Measurements from ENCODE around the gene PDE4A. TPM values are rescaled to one million over a fixed set of nuclear protein-coding genes. Genes with fewer than 3 reads are reported as not detected.

Gene PDE4A
- total and polyA plus RNA-seq, 9 donors, result 1.2 to 4.0 (median 2.9) TPM

- peaks cover 4% of the 10 kb centered on the region for H3K9me3 ChIP-seq (replicated peaks; ENCODE audit: control insufficient read depth, low read depth, low read length)
- 2% methylated on average over 64 of the region's 67 CpGs for WGBS (ENCODE audit: insufficient coverage)
- peak; percentile 76 for DNase-seq
- H3K27ac ChIP-seq (ENCODE audit: low read length), result no peak overlapping the region
- peaks cover 43% of the 10 kb centered on the region for H3K4me1 ChIP-seq (ENCODE audit: control insufficient read depth, insufficient read depth, low read length)
- H3K36me3 ChIP-seq (ENCODE audit: control insufficient read depth, insufficient read depth, low read length), result no peaks in the 10 kb centered on the region
- H3K4me3 ChIP-seq (ENCODE audit: low read length), result peak overlapping the region; percentile 40
- peaks cover 64% of the 10 kb centered on the region for H3K27me3 ChIP-seq (ENCODE audit: control insufficient read depth, insufficient read depth, low read length)
Observed at GRCh38 chr19:10416380-10417257, 3.7 kb upstream of the PDE4A start.

- Histone ChIP-seq H3K4me1 (ENCODE audit: control insufficient read depth, insufficient read depth, low read length) (peaks cover 43% of the 10 kb centered on the region), H3K36me3 (ENCODE audit: control insufficient read depth, insufficient read depth, low read length) (no peaks in the 10 kb centered on the region), H3K27ac (ENCODE audit: low read length) (no peak overlapping the region), H3K4me3 (ENCODE audit: low read length) (no peak overlapping the region), H3K9me3 (replicated peaks; ENCODE audit: control insufficient read depth, low read depth, low read length) (peaks cover 4% of the 10 kb centered on the region), H3K27me3 (ENCODE audit: control insufficient read depth, insufficient read depth, low read length) (peaks cover 75% of the 10 kb centered on the region)
- no peak for DNase-seq
- WGBS (ENCODE audit: insufficient coverage), result 2% methylated on average over 16 of the region's 30 CpGs
Observed at GRCh38 chr19:10417541-10418234, 2.6 kb upstream of the PDE4A start.

GRCh38 chr19:10418235-10418484 lies 2.2 kb upstream of the PDE4A start:
- Histone ChIP-seq H3K36me3 (ENCODE audit: control insufficient read depth, insufficient read depth, low read length) (no peaks in the 10 kb centered on the region), H3K9me3 (replicated peaks; ENCODE audit: control insufficient read depth, low read depth, low read length) (peaks cover 4% of the 10 kb centered on the region), H3K27ac (ENCODE audit: low read length) (no peak overlapping the region), H3K27me3 (ENCODE audit: control insufficient read depth, insufficient read depth, low read length) (peaks cover 80% of the 10 kb centered on the region), H3K4me1 (ENCODE audit: control insufficient read depth, insufficient read depth, low read length) (peaks cover 43% of the 10 kb centered on the region), H3K4me3 (ENCODE audit: low read length) (no peak overlapping the region)
- 0% methylated on average over 2 of the region's 3 CpGs for WGBS (ENCODE audit: insufficient coverage)
- no peak for DNase-seq

- H3K36me3 ChIP-seq (ENCODE audit: control insufficient read depth, insufficient read depth, low read length), result no peaks in the 10 kb centered on the region
- no peak for DNase-seq
- peaks cover 43% of the 10 kb centered on the region for H3K4me1 ChIP-seq (ENCODE audit: control insufficient read depth, insufficient read depth, low read length)
- peaks cover 85% of the 10 kb centered on the region for H3K27me3 ChIP-seq (ENCODE audit: control insufficient read depth, insufficient read depth, low read length)
- H3K27ac ChIP-seq (ENCODE audit: low read length), result no peak overlapping the region
- no peak overlapping the region for H3K4me3 ChIP-seq (ENCODE audit: low read length)
- peaks cover 4% of the 10 kb centered on the region for H3K9me3 ChIP-seq (replicated peaks; ENCODE audit: control insufficient read depth, low read depth, low read length)
- WGBS (ENCODE audit: insufficient coverage), result 2% methylated on average over 13 of the region's 32 CpGs
Observed at GRCh38 chr19:10418485-10419199, 1.7 kb upstream of the PDE4A start.

GRCh38 chr19:10419200-10419645 lies 1.1 kb upstream of the PDE4A start:
- H3K4me3 ChIP-seq (ENCODE audit: low read length), result no peak overlapping the region
- no peaks in the 10 kb centered on the region for H3K36me3 ChIP-seq (ENCODE audit: control insufficient read depth, insufficient read depth, low read length)
- whole genome bisulfite sequencing (ENCODE audit: insufficient coverage), result 1% methylated on average over 27 of the region's 40 CpGs
- no peak overlapping the region for H3K27ac ChIP-seq (ENCODE audit: low read length)
- DNase-seq, result no peak
- H3K4me1 ChIP-seq (ENCODE audit: control insufficient read depth, insufficient read depth, low read length), result peaks cover 49% of the 10 kb centered on the region
- peaks cover 4% of the 10 kb centered on the region for H3K9me3 ChIP-seq (replicated peaks; ENCODE audit: control insufficient read depth, low read depth, low read length)
- H3K27me3 ChIP-seq (ENCODE audit: control insufficient read depth, insufficient read depth, low read length), result peaks cover 89% of the 10 kb centered on the region

DNA sequence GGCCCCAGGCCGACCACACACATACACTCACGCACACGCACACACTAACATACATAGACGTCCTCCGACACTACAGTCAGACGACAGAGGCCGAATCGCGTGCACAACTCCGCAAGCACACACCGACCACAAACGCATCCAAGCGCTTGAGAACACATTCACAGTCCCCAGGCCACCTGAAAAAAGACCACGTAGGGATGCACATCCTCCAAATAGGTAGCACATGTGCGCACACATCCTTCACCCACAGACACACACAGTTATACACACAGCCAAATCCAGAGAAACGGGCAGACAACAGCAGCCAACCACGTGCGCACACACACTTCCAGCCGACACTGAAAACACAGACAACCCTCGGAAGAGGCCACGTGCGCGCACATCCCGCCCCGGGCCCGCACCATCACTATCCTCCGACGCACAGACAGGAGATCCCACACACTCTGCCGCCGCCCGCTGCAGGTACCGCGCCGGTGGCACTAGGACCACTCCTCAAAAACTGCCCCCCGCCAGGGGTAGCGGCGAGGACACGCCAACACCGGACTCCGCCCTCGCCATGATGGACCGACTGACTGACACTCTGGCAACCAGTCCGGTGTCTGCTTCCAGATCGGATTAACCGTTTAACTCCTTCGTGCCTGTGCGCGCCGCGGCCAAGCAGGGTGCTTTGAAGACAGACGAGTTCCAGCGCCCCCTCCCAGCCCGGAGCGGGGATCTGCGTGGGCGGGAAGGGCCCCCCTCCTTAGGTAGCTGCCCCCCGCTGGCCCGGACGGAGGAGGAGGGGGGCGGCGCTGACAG lies 493 bp upstream of the PDE4A start:
- H3K4me1 ChIP-seq (ENCODE audit: control insufficient read depth, insufficient read depth, low read length), result peaks cover 55% of the 10 kb centered on the region
- under 1% methylated on average over 52 of the region's 61 CpGs for WGBS (ENCODE audit: insufficient coverage)
- H3K27me3 ChIP-seq (ENCODE audit: control insufficient read depth, insufficient read depth, low read length), result peaks cover 91% of the 10 kb centered on the region

GRCh38 chr19:10421240-10422045 lies 1.1 kb downstream of the PDE4A start:
- peaks cover 50% of the 10 kb centered on the region for H3K4me1 ChIP-seq (ENCODE audit: control insufficient read depth, insufficient read depth, low read length)
- H3K36me3 ChIP-seq (ENCODE audit: control insufficient read depth, insufficient read depth, low read length), result no peaks in the 10 kb centered on the region
- H3K9me3 ChIP-seq (replicated peaks; ENCODE audit: control insufficient read depth, low read depth, low read length), result no peaks in the 10 kb centered on the region
- DNase-seq, result no peak
- H3K27me3 ChIP-seq (ENCODE audit: control insufficient read depth, insufficient read depth, low read length), result peaks cover 98% of the 10 kb centered on the region
- H3K27ac ChIP-seq (ENCODE audit: low read length), result no peak overlapping the region
- 20% methylated on average over 12 of the region's 17 CpGs for WGBS (ENCODE audit: insufficient coverage)
- no peak overlapping the region for H3K4me3 ChIP-seq (ENCODE audit: low read length)

More for the DNA sequence above, 493 bp upstream of the PDE4A start:
- H3K27ac ChIP-seq (ENCODE audit: low read length), result no peak overlapping the region
- H3K9me3 ChIP-seq (replicated peaks; ENCODE audit: control insufficient read depth, low read depth, low read length), result no peaks in the 10 kb centered on the region
- no peak for DNase-seq
- peak overlapping the region; percentile 19 for H3K4me3 ChIP-seq (ENCODE audit: low read length)
- no peaks in the 10 kb centered on the region for H3K36me3 ChIP-seq (ENCODE audit: control insufficient read depth, insufficient read depth, low read length)

GRCh38 chr19:10422046-10422461 lies 1.7 kb downstream of the PDE4A start:
- Histone ChIP-seq H3K9me3 (replicated peaks; ENCODE audit: control insufficient read depth, low read depth, low read length) (no peaks in the 10 kb centered on the region), H3K4me3 (ENCODE audit: low read length) (no peak overlapping the region), H3K36me3 (ENCODE audit: control insufficient read depth, insufficient read depth, low read length) (no peaks in the 10 kb centered on the region), H3K27me3 (ENCODE audit: control insufficient read depth, insufficient read depth, low read length) (peaks cover 96% of the 10 kb centered on the region), H3K4me1 (ENCODE audit: control insufficient read depth, insufficient read depth, low read length) (peaks cover 44% of the 10 kb centered on the region), H3K27ac (ENCODE audit: low read length) (no peak overlapping the region)
- 40% methylated on average over 4 of the region's 4 CpGs for WGBS (ENCODE audit: insufficient coverage)
- no peak for DNase-seq

GRCh38 chr19:10422846-10423245 lies 2.5 kb downstream of the PDE4A start:
- peaks cover 43% of the 10 kb centered on the region for H3K4me1 ChIP-seq (ENCODE audit: control insufficient read depth, insufficient read depth, low read length)
- no peak overlapping the region for H3K4me3 ChIP-seq (ENCODE audit: low read length)
- WGBS (ENCODE audit: insufficient coverage), result no CpG with 5 or more reads among the region's 3 CpGs
- H3K36me3 ChIP-seq (ENCODE audit: control insufficient read depth, insufficient read depth, low read length), result no peaks in the 10 kb centered on the region
- no peak overlapping the region for H3K27ac ChIP-seq (ENCODE audit: low read length)
- H3K27me3 ChIP-seq (ENCODE audit: control insufficient read depth, insufficient read depth, low read length), result peaks cover 95% of the 10 kb centered on the region
- no peaks in the 10 kb centered on the region for H3K9me3 ChIP-seq (replicated peaks; ENCODE audit: control insufficient read depth, low read depth, low read length)
- DNase-seq, result no peak

Data from muscle of leg (tissue), 11 donors.